GM19372 (cell line): ENCODE data around the gene FRS3.

Experiments used
- ATAC-seq: cut with Tn5 transposase; IDR thresholded peaks from one replicate; pipeline ENCODE4 v1.9.1; 2021; ENCODE audit warnings: mild to moderate bottlenecking, low read depth, moderate library complexity; ENCODE audit not compliant: unreplicated experiment

The FRS3 gene

GRCh38 chr6:41791305-41791704, 11.6 kb upstream of the FRS3 start:
- no peak for ATAC-seq

GRCh38 chr6:41790045-41790444, 10.3 kb upstream of the FRS3 start:
- ATAC-seq, result no peak

GRCh38 chr6:41789390-41789724, 9.7 kb upstream of the FRS3 start:
- no peak for ATAC-seq

GRCh38 chr6:41787219-41787917, 7.7 kb upstream of the FRS3 start, which contains the start of gene TOMM6:
Gene TOMM6, plus strand, starts transcription at chr6:41787694. Its CDS starts 4 bp downstream, at chr6:41787698.
- ATAC-seq, result peak; percentile 78

GRCh38 chr6:41786451-41787218, 6.9 kb upstream of the FRS3 start:
- ATAC-seq, result peak; percentile 60

DNA sequence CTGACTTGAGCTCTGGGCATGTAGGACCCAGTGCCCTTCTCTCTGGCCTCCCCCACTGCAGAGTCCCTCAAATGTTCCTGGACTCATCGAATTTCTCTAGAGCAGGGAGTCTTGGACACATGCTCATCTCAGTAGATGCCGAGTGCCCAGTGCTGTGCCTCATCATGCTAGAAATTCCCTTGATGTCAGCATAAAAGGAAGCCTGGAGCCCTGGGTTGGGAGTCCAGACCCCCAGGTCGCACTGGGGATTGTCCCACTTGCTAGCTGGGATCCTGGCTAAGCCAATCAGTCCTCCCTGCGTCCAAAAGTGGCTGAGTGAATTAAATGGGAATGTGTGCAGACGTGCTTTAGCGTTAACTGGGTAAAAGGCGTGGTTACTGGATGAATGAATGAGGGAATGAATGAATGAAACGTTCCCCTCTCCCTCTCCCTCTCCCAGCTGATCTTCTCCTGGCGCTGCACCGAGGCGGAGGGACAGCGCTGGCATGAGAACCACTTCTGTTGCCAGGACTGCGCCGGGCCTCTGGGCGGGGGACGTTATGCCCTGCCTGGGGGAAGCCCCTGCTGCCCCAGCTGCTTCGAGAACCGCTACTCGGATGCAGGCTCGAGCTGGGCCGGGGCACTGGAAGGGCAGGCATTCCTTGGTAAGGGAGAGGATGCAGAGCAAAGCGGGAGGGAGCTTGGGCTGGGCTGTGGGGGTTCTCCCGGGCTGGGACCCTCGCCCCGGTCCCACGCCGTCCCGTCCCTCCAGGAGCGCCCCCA, 6.2 kb upstream of the FRS3 start:
- ATAC-seq, result peak; percentile 0

GRCh38 chr6:41785254-41785653, 5.6 kb upstream of the FRS3 start:
- ATAC-seq, result no peak

GRCh38 chr6:41784581-41785171, 5.0 kb upstream of the FRS3 start:
- no peak for ATAC-seq

GRCh38 chr6:41783106-41783780, 3.5 kb upstream of the FRS3 start:
- ATAC-seq, result no peak

DNA sequence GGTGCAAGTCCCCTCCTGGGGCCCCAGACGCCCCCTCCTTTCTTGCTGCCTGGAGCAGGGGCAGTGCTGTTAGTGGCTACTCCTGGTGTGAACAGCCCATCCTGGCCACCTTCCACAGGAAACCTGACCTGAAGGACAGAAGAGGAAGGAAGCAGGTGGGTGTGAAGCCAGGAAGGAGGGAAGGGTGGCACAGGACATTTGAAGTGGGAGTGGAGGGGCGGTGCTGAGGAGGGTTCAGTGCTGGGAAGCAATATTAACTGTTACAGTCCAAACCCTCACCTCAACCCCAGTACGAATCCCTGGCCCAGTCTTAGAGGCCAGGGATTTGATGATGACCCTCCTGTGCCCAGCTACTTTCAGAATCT, 1.6 kb upstream of the FRS3 start:
- no peak for ATAC-seq

DNA sequence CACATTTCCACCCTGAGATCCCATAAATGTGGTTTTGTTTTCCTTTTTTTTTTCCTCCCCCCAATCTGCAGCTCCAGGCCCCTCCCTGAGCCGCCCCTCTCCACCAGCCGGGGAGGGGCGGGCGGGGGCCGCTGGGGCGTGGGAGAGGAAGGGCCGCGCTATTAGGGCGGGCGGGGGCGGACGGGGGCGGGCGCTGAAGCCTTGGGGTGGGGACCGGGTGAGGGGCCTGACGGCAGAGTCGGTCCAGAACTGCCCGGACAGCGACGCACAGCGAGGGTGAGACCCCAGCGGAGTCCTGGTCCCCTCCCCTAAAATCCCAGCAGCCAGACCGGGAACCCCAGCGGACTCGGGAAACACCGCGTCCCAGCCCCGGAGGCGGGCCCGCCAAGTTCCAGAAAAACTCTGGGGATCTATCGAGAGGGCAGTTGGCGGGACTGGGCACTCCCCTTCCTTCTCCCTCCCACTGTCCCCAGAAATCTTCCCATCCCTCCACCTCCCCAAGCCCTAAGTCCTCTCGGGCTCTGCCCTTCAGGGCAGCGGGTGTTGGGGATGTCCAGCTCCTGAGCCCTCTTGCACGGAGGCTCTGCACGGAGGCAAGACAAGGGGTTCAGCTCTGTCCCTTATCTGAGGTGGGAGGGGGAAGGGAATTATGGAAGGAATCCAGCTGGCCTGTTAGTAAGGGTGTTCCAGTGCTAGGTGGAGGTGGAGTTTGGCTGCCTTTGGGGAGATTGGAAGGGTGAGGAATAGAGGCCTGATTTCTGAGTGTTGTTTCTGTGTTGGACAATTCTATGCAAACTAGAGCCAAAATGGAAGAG, 1.1 kb upstream of the FRS3 start, which contains the start of gene PRICKLE4:
TSS of gene PRICKLE4 (plus strand) at position 232 of the 815 bp plus-strand sequence. CDS start 2,692 bp downstream, outside the sequence.
- ATAC-seq, result no peak

DNA sequence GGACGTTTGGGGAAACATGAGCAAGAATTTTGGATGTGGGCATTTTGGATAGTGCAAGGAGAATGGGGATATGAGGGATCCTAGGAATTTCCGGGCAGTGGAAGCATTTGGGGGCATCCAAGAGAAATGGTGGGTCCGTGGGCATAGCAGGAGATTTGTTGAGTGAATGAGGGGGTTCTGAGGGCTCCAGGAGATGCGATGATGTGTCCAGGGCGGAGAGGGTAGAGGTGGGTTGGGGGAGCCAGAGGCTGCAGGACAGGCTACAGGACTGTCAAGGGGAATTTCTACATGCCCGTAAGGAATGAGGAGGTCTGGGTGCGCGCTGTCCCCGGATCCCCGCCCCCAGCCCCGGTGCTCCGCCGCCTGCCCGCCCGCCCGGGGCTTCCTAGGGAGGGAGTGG, 364 bp downstream of the FRS3 start:
- no peak for ATAC-seq

DNA sequence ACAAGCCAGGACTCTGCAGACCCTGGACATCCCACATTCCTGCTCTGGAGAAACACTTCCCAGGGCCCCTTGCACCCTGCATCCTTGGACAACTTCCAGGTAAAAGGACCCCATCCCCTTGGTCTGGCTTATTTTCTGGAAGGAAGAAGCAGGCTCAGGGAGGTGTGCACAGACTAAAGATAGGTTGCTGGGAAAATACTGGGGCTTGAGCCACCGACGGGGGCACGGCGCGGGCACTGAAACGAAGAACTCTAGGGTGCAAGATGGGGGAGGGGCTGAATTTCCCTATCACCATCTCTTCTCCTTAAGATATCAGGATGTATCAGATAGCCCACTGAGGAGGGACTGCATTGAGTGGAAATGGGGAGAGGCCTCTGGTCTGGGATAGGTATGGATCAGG, 805 bp downstream of the FRS3 start:
- ATAC-seq, result no peak

DNA sequence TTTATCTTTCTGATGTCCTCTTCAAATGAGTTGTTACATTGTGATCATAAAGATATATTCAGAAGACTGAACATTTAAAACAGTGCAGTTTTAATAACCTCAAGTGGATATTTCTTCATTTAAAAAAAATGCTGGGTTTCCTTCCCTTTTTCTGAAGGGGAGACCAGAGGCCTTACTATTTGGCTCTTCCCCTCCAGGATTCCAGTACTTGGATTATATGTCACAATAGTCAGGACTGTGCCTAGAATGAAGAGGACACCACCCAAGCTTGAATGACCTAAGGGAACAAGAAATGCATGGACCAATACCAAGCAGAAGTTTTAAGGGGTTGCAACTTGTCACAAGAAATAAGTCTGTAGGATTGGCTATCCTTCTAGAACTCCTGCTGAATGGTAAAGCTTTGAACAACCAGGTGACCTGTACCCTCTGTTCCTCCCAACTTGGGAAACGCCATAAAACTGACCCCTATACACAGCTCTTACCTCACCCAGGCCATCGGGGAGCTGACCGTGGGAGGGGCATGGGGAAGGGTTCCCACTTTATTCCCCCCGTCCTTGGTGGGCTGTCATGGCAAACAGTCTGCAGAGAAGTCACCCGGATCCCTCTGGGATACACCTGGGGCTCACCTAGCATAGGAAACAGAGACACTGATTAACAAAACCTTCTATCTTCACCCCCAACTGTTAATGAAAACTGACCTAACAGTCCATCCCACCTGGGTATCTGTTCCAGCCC, 2.0 kb downstream of the FRS3 start:
- ATAC-seq, result no peak

GRCh38 chr6:41775293-41775882, 4.3 kb downstream of the FRS3 start:
- ATAC-seq, result no peak

- ATAC-seq, result no peak
Observed at GRCh38 chr6:41774841-41775240, 4.9 kb downstream of the FRS3 start.

DNA sequence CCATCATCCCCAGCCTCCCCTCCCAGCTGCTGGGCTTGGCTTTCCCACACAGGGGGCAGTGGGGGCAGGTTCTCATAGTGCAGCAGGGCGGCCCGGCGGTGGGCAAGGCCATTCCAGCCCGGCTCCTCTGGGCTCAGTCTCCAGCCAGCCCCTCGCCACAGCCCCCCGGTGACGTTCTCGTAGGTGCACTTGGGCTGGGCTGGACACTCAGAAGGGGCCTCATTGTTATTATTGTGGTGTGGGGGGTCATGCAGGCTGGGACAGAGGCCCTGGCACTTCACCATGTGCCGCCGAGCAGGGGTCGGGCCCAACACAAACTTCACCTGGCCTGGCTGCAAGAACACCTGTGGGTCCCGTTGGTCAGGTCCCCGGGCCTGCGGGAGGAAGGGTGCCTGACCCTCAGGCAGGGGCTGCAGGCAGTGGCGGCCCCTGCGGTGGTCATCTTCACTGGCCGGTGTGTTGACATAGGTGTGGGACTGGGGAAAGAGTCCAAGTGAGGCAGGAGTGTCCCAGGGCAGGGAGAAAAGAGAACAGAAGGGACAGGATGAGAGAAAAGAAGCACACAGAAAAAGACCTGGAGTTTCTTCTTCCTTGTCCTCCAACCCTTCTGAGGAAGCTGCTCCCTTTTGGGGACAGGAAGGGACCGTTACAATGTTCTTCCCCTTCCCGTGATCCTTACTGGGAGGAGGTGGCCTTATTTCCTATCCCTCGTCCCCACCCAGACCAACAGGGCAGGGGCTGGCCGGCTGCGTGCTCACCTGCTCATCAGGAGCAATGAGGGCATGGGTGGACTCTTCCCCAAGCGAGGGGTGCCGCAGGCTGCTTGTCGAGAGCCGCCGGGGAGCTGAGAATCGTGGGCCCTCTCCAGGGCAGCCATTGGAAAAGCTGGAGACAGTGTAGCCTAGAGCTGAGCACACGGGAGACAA, 8.4 kb downstream of the FRS3 start:
- ATAC-seq, result no peak
